Femur (tissue), 1 donor: ENCODE results near the gene FBXO33.

ENCODE experiments used
- DNase-seq: peaks from one replicate; pipeline ENCODE4 v3.0.0-alpha.2; 2017

Gene FBXO33, protein sequence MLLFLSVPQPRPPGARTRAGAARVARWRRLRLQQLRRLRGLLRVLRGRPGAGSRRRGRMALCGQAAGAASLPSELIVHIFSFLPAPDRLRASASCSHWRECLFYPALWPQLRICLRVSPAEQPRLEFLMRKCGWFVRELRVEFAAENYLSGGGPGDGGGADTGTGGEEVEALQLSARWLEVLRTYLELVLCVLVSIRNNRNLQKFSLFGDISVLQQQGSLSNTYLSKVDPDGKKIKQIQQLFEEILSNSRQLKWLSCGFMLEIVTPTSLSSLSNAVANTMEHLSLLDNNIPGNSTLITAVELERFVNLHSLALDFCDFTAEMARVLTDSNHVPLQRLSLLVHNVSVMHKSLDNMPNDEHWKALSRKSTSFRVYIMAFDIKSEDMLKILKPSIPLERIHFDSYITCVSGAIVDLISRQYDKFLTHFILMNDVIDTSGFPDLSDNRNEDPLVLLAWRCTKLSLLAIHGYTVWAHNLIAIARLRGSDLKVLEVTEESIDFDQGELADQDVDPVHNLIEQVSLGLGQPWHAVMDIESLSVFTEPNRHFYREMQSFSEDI

DNA sequence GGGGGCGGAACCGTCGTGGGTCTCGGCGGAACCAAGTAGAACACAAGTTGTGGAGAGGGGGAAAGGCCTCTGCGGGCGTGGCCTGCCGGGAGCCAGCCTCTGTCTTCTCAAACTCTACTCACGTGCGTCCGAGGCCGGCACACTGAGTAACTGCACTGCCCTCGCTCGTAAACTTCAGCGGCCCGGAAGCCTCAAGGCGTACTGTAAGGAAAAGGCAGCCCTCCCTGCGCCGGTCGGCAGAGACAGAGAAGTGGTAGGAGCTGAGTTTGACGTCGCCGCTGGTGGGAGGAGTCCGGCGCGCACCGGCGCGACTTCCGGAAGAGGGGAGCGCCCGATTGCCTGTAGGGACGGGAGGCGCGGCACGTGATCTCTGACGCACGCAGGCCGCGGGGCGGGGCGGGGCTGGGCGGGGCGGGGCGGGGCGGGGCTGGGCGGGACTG is at the start of gene FBXO33:
Gene FBXO33, minus strand, starts transcription at position 255 of the 440 bp plus-strand sequence. CDS start 271 bp downstream, outside the sequence.
- DNase-seq, result peak; percentile 99

DNA sequence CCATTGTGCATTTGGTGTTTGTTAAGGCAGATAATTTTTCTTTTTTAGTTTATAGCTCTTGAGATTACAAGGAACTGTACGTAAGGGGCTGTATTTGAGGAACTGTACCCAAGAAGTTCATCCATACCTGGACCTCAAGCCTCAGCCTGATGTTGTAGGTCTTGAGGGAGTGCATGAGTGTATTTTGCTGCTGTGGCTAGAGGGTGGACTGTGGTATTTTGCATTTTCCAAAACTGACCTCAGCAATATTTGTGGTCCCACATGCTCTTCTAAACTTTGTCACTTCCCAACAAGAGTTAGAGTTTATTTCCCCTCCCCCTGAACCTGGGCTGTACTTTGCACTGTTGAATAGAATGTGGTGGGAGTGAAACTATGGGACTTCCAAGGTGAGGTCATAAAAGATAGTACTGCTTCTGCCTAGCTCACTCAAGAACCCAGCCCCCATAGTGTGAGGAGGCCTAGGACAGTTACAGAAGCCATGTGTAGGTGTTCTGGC is 42.2 kb upstream of the FBXO33 start:
- no peak for DNase-seq

- no peak for DNase-seq
These were observed 39.8 kb upstream of the FBXO33 start for GRCh38 chr14:39472078-39472477.

GRCh38 chr14:39469094-39469710 is 37.0 kb upstream of the FBXO33 start:
- DNase-seq, result no peak

- DNase-seq, result no peak
These were observed 35.8 kb upstream of the FBXO33 start for GRCh38 chr14:39467889-39468524.

DNA sequence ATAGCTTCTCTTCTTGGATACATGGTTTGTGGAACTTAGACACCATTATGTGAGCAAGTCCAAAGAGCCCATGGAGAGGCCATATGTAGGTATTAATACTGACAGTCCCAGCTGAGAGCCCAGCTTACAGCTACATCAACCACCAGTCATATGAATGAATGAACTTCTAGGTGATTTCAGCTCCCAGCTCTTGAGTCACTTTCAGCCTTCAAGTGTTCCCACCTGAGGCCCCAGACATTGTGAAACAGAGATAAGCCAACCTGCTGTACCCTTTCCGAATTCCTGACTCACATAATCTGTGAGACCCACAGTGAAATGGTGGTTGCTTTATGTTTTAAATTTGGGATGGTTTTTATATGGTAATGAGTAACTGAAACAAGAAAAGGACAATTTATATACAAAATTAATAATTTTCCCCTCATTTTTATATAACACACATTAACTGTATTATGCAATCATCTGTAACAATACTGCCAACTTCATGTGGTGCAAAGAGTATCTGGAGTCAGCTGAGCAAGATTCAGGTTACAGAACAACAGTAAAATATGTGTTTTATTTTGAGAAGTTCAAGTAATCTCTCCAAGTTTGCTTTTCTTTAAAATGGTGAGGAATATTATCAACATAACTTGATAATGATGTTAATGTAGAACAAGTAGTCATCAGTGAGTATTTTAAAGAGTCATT is 27.7 kb upstream of the FBXO33 start:
- no peak for DNase-seq

DNA sequence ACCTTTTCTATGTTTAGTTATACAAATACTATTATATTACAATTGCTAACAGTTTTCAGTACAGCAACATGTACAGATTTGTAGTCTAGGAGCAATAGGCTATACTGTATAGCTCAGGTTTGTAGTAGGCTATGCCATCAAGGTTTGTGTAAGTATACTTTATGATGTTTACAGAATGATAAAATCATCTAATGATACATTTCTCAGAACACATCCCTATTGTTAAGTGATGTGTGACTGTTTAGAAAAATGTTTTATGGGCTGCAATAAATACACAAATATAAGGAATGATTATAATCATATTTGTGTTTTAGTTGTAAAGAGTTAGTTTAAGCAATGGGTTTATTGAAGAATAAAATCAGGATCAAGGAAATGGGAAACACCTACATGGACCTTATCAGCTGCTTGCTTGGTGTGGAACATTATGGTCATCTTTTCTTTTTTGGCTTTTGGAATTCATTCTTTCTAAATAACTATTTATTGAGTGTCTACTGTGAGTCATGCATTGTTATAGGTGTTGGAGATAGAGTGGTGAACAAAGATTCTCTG is 24.5 kb upstream of the FBXO33 start:
- DNase-seq, result no peak

- no peak for DNase-seq
These were observed 22.8 kb upstream of the FBXO33 start for GRCh38 chr14:39454906-39455539.

DNA sequence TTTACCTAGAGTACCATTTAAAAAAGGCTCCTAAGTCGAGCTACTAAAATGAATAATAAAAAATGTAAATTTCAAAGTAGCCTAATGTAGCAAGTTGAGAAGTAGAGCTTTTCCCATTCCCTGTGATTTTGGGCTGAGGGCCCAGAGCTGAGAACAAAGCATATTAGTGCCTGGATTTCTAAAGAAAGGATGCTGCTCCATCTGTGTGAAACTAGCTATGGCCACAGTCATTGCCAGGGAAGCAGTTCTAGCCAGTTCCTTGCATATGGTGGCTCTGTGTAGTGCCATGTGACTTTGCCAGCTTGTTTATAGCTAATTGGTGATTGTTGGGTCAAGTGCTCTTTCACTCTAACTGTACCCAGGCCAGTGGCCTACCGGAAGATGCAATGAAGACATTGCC is 20.4 kb upstream of the FBXO33 start:
- DNase-seq, result no peak

- DNase-seq, result no peak
These were observed 19.6 kb upstream of the FBXO33 start for GRCh38 chr14:39451811-39452210.

DNA sequence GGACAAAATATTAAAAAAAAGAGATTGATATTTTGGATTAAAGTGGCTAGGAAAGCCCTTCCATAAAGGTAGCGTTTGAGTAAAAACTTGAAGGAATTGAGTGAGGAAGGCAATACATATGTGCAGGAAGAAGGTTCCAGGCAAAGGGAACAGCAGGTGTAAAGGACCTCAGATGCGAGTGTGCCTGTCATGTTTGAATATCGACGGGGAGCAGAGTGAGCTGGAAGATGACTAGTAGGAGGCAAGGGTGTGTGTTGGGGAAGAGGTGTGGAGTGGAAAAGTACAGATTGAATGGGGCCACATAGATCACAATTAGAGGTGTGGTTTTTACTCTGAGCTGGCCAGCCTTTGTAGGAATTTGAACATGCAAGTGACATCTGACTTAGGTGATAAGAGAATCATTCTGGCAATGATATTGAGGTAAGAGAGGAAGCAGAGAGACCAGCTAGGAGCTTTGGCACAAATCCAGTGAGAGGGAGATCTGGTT is 15.0 kb upstream of the FBXO33 start:
- no peak for DNase-seq

GRCh38 chr14:39446131-39446744 is 14.0 kb upstream of the FBXO33 start:
- DNase-seq, result no peak

- no peak for DNase-seq
These were observed 10.1 kb upstream of the FBXO33 start for GRCh38 chr14:39442293-39442692.

DNA sequence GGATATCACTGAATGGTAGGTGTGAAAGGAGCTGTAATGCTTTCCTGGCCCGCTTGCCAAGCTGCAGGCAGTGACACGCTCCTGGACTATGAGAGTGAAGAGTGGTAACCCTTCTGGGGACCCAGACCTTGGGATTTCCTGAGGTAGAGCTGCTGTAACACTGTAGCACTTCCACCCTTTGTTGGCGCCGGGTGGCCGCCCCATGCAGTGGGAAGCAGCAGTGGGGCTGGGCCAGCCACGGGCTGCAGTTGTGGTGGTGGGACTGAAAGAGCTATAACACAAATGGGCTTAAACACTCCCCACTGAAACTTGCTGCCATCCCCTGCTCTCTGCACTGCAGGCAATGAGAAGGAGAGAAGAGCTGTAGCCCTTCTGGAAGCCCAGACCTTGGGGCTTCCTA is 9.6 kb upstream of the FBXO33 start:
- no peak for DNase-seq

- no peak for DNase-seq
These were observed 8.7 kb upstream of the FBXO33 start for GRCh38 chr14:39440975-39441374.

DNA sequence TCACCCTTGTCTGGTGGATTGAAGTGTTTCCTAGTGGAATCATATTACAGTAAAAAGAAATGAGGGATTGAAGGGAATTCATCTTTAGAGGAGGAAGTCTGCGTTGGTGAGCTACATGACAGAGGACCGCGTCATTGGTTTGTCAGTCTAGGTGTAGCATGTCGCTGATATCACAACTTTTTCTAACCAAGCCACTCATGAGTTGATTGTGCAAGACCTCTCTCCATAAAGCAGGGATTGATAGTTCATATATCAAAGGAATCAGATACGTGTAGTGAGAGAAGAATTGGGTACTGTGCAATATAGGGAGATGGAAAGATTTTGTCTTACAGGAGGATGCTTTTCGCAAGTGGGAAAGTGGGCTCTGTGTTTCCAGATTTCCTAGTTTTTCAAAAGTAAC is 3.0 kb upstream of the FBXO33 start:
- no peak for DNase-seq

GRCh38 chr14:39434401-39434800 is 2.2 kb upstream of the FBXO33 start:
- DNase-seq, result no peak

- DNase-seq, result no peak
These were observed 1.2 kb upstream of the FBXO33 start for GRCh38 chr14:39433452-39433813.

DNA sequence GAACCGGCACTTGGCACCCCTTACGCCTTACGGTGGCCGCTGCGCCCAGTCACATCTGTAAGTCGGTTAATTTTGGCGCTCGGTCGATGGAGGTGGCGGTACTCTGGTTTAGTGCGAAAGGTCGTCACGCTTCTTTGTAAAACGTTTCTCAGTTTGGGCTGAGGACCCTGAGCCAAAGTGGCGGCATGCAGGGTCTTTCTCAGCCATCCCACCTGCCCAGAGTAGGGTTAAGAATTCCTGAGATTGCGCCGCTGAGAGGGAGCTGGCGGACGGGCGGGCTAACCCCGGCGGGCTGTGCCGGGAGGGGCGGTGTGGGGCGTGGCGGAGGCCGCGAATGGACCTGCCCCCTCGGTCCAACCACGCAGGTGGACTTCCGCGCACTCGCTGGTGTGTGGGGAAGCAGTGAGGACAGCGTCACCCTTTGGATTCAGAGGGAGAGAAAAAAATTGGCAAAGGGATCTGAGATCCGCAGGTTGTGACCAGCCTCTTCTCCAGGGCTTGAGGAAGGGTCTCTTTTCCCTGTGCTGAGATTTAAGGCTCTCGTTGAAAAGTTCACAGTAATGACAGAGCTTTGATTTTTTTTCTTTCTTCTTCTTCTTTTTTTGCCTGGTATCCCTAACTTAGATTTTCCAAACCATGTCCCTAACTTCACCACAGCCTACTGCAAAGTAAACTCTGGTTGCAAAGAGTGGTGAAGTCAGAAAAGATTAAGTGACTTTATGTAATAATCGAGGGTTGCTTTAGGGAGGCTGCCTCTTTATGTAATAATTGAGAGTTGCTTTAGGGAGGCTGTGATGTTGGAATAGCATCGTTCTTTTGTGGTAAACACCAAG is 602 bp upstream of the FBXO33 start:
- peak; percentile 91 for DNase-seq

DNA sequence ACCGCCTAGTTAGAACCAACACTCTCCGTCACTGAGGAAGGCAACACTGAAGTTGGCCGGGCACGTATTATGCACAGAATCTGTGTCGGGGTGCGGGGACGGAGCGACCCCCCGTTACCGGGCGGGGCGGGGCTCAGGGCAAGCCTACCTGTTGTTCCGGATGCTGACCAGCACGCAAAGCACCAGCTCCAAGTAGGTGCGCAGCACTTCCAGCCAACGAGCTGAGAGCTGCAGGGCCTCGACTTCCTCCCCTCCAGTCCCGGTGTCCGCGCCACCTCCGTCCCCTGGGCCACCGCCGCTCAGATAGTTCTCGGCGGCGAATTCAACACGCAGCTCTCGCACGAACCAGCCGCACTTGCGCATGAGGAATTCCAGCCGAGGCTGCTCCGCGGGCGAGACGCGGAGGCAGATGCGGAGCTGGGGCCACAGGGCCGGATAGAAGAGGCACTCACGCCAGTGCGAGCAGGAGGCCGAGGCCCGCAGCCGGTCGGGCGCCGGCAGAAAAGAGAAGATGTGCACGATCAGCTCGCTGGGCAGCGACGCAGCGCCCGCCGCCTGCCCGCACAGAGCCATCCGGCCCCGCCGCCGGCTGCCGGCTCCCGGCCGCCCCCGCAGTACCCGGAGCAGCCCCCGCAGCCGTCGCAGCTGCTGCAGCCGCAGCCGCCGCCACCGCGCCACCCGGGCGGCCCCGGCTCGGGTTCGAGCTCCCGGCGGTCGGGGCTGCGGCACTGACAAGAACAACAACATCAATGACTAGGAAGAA is 636 bp downstream of the FBXO33 start:
- DNase-seq, result peak; percentile 62
